Renal cortical epithelial cell (primary cell): Measurements from ENCODE around the gene BTBD6. TPM values are rescaled to one million over a fixed set of nuclear protein-coding genes. Genes with fewer than 3 reads are reported as not detected.
A peak's percentile ranks its signal among the peaks of the same experiment; 100 is the strongest.

Experiments used
- DNase-seq: peaks from one replicate; pipeline ENCODE4 v3.0.0-alpha.2; 2011; ENCODE audit warnings: low read depth
- total RNA-seq: library from RNA; depleted of rRNA; stranded (reverse); fragments of >200 nt; gene quantifications from 2 replicates; pipeline ENCODE4 v1.2.3, GENCODE V29; 2014

The BTBD6 gene
- total RNA-seq, 1 donor from 2014 or later: 26.5 TPM

DNA sequence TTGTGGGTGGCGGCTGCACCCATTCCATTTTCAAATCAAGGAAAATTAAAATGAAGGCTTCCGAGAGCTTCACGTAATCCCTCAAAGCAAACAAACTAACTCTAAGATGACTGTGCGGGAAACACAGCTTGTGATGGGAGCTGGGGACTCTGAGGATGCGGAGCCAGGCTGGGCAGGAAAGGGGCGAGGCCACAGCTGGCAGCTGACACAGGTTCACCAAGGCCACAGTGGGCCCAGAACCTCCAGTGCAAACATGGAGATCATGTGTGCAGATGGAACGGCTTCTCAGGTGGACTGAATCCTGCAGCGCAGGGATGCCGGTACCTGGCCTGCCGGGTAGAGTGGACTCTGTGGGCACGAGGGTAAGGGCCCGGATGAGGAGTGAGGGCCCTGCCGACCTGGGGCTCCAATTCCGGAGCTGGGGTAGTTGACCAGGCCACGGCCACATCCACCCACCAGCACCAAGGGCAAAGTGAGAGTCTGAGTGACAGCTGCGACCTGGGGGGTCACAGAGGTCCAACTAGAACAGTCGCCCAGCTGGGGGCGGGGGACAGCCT lies 19.2 kb upstream of the BTBD6 start:
- DNase-seq: no peak

DNA sequence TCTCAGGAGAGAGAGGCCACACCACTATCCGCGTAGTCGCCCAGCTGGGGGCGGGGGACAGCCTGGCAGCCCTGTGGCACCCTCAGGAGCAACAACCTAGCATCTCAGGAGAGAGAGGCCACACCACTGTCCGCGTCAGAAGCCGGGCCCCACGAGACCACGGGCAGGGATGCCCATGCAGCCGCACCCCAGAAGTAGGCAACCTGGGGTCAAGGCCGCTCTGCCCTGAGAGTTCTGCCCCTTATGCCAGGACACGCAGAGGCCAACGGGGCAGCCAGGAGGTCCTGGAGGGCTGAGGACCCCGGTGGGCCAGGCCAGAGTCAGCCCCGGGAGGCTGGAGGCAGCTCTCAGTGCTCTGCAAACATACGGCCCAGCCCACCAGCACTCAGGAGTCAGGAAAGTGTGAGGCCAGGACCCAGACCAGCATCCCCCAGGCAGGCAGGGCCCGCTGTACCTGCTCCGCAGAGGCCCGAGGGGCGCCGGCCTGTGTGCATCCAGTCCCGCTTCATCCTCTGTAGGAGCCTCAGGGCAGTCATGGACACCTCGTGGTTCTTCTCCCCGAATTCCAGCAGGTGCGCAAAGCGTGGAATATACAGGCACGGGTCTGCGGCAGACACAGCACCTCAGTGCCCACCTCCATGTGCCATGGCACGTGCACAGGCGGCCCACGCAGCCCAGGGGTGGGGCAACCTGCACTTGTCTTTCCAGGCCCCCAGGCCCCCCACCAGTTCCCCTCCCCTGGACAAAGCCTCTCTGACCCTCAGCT lies 7.3 kb upstream of the BTBD6 start:
- DNase-seq: no peak

DNA sequence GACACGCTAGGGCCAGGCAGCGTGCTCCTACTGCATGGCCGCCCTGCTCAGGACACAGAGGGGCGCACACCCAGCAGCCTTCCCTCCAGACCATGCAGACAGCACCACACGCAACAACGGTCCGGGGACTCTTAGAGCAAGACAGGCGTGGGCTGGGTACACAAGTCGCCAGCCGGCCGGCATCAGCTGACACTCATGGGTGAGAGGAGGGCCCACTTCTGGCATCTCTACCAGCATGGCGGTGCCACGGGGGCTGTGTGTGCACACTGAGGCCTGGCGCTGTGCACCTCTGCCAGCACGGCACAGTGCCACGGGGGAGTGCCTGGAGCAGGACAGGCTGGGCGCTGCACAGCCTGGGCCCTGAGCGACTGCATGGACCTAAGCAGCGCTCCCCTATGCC lies 6.7 kb upstream of the BTBD6 start:
- DNase-seq: no peak

DNA sequence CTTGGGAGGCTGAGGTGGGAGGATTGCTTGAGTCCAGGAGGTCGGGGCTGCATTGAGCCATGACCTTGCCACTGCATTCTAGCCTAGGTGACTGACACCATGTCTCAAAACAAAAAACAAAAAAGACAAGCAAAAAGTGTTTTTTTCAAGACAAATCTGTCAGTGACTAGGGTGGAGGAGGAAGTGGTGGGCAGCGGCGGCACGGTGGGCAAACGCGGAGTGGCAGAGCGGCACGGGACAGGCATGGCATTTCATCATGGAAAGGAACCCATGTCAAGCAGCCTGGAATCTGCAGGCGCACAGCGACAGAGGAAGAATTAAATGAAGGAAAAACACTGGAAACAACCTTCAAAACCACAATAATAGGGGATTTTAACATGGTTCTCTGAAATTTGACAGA lies 4.0 kb upstream of the BTBD6 start:
- DNase-seq: no peak

DNA sequence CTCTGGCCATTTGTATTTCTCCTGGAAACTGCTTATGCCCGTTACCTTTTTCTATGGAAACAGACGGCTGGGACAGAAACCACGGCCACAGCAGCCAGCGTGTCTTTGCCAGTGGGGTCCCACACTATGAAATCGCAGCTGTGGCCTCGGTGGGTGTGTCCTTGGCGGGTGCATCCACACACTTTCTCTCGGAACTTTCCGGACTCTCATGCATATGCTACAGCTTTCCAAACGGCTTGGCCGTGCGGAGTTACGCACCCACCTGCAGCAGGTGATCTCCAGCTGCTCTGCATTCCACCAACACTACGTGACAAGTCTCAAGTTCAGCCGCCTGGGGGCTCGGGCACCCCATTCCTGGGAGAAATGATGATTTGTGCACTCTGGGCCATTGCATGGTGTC lies 1.3 kb upstream of the BTBD6 start:
- no peak for DNase-seq

DNA sequence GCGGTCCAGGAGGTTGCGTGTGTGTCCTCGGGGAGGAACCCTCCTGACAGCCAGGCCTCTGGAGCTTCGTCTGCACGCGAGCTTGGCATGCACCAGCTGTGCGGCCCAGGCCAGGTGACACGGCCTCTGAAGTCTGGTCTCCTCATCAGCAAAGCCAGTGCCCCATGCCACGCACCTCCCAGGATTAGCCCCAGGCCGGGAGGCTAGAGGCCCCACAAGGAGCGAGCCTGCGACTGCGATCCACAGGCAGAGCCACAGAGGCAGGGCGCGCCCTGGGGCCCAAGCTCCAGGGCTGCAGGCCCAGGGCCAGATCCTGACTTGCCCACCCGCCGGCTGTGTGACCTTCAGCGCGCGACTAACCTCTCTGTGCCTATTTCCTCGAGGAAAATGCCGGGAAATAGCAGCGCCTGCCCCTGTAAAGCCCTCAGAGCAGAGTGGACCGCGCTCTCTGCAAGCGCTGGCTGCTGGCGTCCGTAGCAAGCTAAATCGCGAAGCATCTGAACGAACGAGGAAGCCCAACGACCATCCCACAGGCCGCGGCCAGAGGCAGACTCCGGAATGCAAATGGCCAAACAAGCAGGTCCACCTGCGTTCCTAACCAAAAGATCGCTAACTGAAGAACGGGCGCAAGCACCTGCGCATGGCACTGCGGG lies 492 bp upstream of the BTBD6 start:
- no peak for DNase-seq

DNA sequence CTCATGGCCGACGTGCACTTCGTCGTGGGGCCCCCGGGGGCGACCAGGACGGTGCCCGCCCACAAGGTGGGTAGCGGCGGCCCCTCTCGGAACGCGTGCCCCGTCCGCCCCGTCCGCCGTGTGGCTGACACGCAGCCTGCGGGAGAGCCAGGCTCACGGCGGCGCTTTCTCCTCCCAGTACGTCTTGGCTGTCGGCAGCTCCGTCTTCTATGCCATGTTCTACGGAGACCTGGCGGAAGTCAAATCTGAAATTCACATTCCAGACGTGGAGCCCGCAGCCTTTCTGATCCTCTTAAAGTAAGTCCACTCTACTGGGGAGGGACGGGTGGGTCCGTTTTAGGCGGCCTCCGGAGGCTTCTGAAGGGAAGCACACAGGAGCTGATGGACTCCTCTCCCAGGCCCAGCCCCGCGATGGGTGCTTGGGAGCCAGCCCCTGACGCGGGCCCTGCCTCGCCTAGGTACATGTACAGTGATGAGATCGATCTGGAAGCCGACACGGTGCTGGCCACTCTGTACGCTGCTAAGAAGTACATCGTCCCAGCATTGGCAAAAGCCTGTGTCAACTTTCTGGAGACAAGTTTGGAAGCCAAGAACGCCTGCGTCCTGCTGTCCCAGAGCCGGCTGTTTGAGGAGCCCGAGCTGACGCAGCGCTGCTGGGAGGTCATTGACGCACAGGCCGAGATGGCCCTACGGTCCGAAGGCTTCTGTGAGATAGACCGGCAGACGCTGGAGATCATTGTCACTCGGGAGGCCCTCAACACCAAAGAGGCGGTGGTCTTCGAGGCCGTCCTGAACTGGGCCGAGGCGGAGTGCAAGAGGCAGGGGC lies 1.1 kb downstream of the BTBD6 start:
- DNase-seq: no peak

DNA sequence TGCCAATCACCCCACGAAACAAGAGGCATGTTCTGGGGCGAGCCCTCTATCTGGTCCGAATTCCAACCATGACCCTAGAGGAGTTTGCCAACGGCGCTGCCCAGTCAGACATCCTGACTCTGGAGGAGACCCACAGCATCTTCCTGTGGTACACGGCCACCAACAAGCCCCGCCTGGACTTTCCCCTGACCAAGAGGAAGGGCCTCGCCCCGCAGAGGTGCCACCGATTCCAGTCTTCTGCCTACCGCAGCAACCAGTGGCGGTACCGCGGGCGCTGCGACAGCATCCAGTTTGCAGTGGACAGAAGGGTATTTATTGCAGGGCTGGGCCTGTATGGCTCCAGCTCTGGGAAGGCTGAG lies 1.7 kb downstream of the BTBD6 start:
- no peak for DNase-seq

DNA sequence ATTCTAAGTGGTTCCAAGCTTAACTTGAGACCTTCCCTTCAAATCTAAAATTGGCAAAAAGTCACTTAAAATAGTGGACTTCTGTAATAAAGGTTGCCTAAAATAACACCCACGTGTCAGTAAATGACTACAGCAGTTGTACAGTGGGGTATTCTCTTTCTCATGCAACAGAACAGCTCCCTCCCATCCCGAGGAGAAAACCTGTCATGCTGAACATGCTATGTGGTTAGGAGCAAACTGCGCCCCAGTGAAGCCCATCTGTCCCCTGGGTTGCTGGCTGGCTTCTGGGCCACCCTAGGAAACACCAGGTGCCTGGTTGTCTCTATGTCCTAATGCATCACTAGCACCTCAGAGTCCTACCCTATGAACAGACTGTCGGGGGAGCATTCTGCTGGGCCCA lies 2.7 kb downstream of the BTBD6 start:
- no peak for DNase-seq

DNA sequence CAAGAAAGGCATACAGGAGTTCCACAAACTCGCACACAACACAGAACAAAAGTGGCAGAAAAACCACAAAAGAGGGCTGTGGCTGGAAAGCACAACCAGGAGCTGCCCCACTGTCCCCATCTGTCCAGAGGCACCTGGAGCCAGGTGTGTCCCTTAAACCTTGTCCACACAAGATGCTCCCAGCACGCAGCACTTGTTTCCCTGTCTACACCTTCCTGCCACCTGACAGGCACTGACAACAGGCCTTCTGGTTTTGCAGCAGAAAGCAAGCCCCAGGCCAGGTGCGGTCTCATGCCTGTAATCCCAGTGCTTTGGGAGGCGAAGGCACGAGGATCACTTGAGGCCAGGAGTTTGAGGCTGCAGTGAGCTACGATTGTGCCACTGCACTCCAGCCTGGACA lies 3.6 kb downstream of the BTBD6 start:
- no peak for DNase-seq

DNA sequence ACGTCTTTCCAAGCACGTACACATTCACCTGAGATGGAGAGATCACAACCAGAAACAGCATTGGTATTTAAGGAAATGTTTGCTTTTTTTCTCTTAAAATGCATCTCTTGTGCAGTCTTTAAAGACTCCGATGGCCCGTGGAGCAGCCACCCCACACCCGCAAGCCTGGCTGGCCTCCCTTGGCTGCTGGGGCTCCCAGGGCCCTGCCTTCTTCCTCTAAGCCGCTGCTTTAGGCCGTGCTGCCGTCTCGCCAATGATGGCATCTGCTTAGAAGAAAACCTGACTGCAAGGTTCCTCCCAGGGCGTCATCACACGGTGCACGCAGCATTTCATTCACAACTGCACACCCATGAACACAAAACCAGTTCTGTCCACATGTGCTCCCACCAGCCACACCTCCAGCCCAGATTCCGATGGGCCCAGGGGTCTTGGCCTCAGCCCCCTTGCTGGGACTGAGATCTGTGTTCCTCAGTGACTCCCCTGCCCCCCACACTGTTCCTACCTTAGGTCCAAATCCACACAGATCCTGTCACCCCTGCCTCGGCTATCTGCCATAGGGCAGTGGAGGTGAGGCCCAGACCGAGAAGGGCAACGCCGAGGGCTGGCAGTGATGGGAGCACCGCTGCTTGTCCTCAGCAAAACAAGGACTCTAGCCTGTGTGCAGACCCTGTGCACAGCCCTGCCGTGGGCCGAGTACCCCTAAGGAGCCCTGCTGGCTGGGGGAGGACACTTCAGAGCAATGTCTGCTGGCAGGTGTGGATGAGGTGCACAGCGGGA lies 4.4 kb downstream of the BTBD6 start:
- no peak for DNase-seq

DNA sequence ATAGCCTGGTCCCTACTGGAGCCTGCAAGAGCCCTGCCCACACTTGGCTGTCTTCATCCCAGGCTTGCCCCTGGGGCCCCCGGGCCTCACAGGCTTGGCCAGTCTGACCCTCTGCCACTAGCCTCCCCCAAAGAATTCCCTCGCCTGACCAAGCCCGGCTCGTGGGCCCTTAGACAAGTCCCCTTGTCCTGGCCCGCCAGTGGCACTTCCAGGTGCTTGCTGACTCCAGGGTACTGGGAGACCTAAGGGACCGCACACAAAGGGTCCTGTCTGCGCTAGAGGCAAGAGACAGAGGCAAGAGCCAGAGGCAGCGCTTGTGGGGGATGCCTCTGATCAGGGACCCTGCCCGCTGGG lies 5.0 kb downstream of the BTBD6 start:
- DNase-seq: no peak

DNA sequence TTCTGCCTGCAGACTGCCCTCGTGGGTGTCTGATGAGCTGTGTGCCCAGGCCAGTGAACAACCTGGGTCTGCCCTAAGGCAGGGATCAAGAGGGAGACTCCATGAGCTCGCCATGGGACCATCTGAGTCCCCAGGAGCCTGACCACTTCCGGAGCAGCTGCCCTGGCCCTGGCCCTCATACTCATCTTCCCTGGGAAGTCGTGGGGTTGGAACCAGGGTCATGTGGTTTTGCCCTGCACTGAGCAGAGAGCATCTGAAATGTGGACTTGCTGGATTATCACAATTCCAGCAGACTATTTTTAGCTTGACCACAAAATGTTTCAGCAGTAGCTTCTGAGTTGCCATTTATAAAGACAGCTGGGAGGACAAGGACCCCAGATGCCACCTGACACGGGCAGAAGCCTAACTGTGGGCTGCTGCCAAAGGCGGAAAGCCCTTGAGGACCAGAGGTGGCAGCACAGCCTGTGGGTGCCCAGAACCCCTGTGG lies 6.7 kb downstream of the BTBD6 start:
- DNase-seq: peak; percentile 19

DNA sequence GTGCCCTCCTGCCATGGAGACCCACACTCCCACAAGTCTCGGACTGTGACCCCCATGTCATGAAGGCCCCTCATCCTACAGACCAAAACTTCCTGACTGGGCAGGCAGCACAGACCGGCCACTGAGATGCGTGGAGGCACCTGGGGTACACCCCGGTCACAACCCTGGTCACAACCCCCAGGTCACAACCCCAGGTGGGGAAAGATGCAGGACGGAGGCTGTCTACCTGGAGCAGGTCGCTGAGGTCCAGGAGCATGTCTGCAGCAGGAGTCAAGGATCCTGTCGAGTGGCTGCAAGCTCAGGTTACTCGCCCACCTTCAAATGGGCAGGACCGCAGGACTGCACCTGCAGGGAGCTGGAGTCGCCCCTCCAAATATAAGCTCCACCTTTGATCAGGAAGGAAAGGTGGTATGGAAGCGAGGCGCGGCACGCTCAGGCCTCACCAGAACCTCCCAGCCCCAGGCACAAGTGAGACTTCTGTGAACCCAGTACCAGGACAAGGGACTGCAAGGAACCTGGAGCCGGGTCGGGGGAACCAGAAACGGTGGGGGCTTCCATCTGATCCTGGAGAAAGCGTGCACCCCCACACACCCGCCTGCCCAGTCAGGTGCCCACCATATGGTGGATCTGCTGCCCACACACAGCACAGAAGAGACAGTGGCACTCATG lies 8.1 kb downstream of the BTBD6 start:
- DNase-seq: no peak

DNA sequence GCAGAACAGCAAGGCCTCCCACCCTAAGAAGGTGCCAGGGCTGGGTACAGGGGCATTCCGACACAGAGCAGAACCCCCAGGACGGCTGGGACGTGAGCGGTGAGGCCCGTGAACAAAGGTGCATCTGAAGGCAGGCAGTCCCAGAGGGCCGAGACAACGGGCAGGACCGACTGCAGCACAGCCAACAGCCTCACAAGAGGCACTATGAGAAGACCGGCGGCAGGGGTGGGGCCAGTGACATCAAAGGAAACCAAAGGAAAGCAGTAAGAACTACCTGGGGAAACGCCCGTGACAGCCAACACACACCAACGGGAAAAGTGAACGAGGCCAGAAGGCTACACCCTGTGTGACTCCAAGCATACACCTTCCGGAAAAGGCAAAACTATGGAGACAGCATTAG lies 9.1 kb downstream of the BTBD6 start:
- DNase-seq: no peak

DNA sequence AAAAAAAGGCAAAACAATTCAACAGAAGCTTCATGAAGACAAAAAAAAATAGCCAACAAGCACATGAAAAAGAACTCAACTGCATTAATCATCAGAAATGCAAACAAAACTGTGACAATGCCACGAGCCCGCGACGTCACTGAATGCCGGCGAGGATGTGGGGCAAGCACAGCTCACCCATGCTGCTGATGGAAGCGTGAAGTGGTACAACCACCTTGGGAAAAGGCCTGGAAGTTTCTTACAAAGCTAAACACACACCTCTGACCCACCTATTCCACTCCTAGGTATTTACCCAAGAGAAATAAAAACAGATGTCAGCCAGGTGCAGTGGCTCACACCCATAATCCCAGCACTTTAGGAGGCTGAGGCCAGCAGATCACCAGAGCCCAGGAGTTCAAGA lies 10.5 kb downstream of the BTBD6 start:
- DNase-seq: no peak

DNA sequence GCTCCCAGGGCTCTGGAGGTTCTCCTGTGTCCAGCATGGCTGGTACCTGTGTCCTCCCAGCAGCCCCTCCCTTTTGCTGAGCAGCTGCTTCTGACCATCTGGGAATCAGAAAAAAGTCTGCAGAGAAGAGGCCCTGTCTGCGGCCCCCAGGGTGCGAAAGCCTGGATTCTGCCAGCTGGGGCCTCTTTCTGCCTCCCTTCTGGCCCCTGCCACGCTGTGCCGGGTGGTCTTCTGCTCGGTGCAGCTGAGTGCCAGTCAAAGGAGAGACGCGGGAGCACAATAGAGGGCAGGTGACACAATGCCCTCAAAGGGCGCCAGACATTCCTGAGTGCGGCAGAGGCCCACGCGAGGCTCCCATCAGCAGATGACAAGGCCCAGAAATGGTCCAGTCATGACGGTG lies 12.6 kb downstream of the BTBD6 start:
- no peak for DNase-seq

DNA sequence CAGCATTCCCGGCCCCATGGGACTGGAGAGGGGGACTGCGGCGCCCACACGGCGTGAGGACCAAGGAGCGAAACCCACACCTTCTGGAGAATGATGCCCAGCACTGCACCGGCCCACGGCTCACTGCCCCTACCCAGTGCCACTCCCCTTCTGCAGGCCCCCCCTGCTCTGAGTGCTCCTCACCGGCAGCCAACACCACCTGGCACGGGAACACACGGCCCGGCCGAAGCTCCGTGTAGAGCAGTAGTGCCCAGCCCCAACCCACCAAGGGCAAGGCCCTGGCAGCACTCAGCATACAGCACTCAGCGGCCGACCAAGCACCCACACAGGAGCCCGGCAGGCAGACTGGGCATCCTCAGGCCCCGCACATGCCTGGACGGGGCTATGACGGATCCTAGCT lies 13.4 kb downstream of the BTBD6 start:
- DNase-seq: no peak

DNA sequence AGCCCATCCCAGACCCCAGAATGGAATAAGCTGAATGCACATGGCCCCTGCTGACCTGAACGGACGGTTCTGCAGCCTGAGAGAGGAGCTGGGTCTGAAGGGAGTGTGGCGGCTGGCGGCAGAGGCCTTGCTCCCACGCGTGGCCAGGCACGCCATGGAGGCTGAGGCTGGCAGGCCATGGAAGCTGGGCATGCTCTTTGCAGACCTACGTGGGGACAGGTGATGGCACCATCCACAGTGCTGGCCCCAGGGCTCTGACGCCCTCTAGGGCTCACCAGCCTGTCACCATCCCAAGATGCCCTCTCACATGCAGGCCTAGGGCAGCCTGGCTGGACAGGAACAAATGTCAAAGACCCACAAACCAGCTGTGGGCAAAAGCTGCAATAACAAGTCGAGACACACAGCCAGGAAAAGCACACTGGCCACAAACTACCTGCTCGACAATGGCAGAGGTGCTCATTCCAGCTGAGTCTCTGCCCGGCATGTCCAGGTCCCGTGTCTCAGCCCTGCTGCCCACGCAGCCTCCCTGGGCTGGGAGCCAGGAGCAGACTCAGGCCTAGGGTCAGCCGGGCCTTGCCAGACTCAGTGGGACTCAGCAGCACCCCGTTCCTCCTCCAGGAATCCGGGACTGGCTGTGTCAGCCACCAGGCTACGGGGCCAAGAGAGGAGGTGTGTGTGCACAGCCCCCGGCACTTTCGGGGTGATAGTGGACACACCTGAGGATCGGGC lies 19.7 kb downstream of the BTBD6 start:
- DNase-seq: no peak

DNA sequence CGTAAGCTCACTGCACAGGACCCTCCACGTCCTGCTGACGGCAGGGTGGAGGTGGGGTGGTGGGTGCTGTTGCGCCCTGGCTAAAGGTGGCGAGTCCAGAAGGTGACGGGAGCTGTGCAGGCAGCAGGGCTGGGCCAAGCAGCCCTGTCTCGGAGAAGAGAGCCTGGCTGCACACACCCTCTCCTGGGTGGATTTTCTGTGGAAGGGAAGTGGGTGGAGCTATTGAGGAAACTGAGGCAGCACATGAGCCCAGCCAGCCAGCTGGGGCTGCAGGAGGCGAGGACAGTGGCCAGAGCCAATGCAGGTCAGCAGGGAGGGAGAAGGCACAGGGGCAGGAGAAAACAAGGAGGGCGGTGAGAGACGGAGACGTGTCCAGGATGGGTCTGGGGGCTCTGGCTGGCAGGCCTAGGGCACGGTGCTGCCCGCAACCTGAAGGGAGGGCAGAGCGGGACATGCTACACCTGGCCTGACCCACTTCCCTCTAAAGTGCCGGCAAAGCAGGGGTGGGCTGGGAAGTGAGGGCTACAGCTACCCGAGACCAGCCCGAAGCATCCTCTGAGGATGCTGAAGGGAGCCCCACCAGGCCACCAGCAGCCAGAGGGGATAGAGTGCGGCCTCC lies 20.5 kb downstream of the BTBD6 start:
- DNase-seq: no peak
